ENCODE measurements around the gene NPIPB8. TPM values are rescaled to one million over a fixed set of nuclear protein-coding genes. Genes with fewer than 3 reads are reported as not detected.
"Not testable (repeated sequence)": the region's sequence is repeated elsewhere in the genome, so short reads cannot be mapped to it uniquely, and the experiment has no call there.

Gene NPIPB8
- total RNA-seq, result 1.6 and 1.9 TPM in 2 replicates

DNA sequence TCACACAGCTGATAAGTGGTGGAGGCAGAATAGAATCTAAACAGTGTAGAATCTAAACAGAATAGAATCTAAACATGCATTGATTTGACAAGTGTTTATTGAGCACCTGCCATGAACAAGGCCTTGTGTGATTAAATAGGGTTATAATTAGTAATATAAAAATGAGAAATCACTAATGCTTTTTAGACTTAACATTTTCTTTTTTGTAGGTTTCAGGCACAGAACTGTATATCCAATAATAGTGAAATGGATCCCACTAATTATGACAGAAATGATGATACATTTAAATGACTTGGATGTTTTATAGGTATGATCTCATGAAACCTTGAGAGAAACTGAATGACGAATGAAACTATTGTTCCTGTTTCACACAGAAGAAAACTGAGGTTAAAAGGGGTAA is at the start of gene NPIPB8:
Gene NPIPB8, plus strand, starts transcription at position 301 of the 400 bp plus-strand sequence. CDS start 296 bp downstream, outside the sequence.
- intact Hi-C loops (cut with micrococcal nuclease), result not testable (repeated sequence)

DNA sequence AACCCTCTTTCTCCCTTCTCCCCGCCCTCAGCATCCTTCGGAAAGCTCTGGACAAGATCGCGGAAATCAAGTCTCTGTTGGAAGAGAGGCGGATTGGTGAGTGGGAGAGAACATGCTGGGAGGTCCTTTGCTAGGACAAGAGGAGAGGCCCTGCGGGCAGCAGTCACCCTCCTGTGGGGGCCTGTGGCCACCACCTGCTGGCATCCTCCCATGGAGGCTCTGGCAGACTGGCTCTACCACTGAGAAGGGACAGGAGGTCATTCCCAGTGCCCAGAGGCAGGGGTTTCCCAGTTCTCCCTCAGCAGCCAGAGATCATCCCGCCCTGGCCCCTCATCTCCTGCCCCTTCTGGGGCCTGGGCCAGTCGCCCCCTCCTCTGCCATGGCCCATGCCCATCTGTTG is 48.8 kb upstream of the NPIPB8 start:
- intact Hi-C loops (cut with micrococcal nuclease), result no loop called here

DNA sequence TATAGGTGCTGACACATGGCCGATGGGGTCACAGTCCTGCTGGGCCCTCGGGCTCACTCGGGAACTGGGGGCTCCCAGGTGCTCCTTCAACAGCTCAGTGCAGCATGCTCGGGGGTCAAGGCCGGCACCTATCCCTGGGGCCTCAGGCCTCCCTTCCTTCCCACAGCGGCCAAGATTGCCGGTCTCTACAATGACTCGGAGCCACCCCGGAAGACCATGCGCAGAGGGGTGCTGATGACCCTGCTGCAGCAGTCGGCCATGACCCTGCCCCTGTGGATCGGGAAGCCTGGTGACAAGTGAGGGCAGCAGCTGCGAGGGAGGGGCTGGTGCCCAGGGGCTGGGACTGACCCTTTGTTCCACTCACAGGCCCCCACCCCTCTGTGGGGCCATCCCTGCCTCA is 47.9 kb upstream of the NPIPB8 start:
- intact Hi-C loops (cut with micrococcal nuclease), result no loop called here

GRCh38 chr16:28590384-28591340 is 47.2 kb upstream of the NPIPB8 start:
- intact Hi-C loops (cut with micrococcal nuclease), result no loop called here

- intact Hi-C loops (cut with micrococcal nuclease), result no loop called here
Observed at GRCh38 chr16:28591355-28591754, 46.5 kb upstream of the NPIPB8 start.

DNA sequence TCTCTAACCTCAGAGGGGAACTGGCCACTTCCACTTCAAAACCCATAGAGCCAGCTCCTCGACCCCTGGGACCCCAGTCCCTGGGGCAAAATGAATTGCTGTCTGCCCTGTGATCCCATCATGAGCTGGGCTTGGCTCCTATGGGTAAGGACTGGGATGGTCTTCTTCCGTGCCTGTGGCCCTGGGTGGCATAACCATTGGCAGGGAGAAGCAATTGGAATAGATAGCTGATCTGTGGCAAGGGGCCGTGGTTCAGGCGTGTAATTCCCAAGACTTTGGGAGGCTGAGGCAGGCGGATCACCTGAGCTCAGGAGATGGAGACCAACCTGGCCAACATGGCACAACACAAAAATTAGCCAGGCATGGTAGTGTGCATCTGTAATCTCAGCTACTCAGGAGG is 45.4 kb upstream of the NPIPB8 start:
- intact Hi-C loops (cut with micrococcal nuclease), result no loop called here

DNA sequence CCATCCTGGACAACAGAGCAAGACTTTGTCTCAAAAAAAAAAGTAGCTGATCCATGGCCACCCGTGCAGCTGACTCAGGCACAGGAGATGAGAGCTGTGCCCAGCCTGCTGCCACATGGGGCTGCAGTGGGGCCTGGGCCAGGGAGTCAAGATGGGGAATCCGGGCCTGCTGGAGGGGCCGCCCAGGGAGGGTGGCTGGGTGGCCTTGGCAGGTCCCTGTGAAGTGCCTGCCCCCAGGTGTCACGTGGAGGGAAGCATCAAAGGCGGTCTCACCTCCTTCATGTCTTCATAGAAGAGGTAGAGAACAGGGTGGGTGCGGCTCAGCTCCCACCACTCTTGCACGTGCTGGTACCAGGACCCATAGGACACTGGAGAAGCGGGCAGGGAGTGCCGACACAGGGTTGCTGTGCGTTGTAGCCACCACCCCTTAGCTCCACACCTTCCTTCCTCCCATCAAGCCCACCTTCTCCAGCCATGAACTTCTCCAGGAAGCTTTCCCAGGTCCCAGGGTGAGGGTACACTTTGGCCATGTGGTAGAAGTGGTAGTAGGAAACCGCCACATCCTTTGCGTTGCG is 44.8 kb upstream of the NPIPB8 start:
- intact Hi-C loops (cut with micrococcal nuclease), result no loop called here

DNA sequence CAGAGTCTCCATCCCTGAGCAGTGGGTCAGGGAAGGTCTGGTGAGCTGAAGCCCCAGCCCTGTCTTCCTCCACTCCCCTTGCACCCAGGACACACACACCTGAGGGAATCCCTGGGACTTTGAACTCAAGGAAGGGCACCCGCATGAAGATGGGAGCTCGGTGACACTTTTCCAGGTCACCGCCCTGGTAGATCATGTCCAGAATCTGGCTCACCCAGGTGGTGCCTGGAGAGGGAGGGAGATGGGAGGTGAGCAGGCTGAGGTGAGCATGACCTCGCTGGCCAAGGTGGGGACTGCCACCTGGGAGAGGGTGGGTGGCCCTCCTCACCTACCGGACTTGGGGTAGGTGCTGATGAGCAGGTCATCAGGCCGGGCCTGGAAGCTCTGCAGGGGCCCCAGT is 42.4 kb upstream of the NPIPB8 start:
- intact Hi-C loops (cut with micrococcal nuclease), result not testable (repeated sequence)

GRCh38 chr16:28596115-28596630 is 41.7 kb upstream of the NPIPB8 start:
- intact Hi-C loops (cut with micrococcal nuclease), result no loop called here

GRCh38 chr16:28596840-28597691 is 40.8 kb upstream of the NPIPB8 start, which contains the start of gene SULT1A2:
Gene SULT1A2, minus strand, starts transcription at chr16:28597050. Its CDS starts 1,120 bp downstream, at chr16:28595930.
- intact Hi-C loops (cut with micrococcal nuclease), result no loop called here

DNA sequence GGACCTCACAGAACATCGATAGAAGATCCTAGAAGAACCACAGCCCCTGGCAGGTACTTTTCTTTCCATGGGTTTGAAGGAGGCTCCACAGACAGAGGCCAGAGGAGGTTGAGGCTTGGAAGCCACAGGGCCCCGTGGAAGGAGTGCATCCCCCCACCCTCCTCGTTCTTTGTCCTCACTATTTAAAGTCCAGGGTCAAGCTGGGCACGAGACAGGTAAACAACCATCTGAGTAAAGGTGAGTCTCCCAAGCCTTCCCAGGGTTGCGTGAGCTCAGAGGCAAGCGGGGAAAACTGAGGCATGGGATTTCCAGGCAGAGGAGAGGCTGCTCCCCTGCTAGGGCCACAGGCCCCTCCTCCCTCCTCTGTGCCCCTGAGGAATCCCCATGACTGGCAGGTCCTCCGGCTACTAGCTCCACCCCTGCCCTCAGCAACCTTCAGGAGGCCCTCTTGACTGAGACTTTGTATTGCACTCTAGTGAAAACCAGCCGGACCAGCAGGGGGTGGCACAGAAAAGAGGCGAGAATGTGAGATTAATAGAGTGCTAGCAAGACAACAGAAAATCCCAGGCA is 40.1 kb upstream of the NPIPB8 start:
- intact Hi-C loops (cut with micrococcal nuclease), result no loop called here

- intact Hi-C loops (cut with micrococcal nuclease), result not testable (repeated sequence)
Observed at GRCh38 chr16:28599377-28600285, 38.2 kb upstream of the NPIPB8 start.

- intact Hi-C loops (cut with micrococcal nuclease), result not testable (repeated sequence)
Observed at GRCh38 chr16:28600965-28601364, 36.9 kb upstream of the NPIPB8 start.

DNA sequence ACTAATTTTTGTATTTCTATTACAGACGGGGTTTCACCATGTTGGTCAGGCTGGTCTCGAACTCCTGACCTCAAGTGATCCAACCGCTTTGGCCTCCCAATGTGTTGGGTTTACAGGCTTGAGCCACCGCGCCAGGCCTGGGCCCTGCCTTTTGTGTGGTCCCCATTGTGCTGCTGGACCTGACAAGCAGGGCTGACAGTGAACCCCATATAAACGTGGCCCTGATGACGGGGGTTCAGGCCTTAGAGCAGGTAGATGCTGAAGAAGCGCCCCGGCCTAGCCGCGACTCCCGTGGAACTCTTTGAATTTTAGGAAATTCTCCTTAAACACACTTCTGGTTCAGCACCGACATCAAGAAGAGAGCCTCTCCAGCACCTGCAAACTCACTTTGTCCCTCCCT is 36.3 kb upstream of the NPIPB8 start:
- intact Hi-C loops (cut with micrococcal nuclease), result not testable (repeated sequence)

DNA sequence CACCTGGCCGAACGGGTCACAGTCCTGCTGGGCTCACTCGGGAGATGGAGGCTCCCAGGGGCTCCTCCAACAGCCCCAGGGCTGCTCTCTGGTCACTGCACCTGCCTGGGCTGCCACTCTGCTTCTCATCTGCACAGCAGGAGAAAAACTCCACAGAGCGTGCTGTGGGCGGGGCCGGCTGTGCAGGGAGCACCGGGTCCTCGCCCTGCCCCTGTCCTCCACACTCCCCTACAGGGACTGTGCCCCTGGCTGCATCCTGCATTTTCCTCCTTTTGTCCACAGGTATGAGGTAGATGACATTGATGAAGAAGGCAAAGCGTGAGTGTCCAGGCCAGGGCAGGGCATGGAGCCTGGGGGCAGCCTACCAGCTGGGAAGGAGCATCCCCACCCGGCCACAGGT is 35.8 kb upstream of the NPIPB8 start:
- intact Hi-C loops (cut with micrococcal nuclease), result not testable (repeated sequence)

DNA sequence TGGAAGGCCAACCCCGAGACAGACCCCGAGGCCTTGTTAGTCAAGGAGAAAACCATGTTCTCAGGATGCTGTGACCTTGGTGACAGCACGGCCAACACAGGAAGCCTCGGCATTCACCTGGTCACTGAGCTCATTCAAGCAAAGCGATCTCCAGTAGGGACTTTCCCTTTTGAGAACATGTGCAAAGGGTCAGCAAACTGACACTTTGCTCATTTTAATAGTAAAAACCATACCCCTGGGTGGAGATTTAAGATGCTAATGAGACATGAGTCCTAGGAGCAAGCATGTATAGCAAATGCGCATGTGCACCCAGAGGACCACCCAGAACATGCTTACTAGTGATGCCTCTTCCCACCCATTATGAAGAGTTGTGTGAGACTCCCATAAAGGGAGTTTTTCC is 35.3 kb upstream of the NPIPB8 start:
- intact Hi-C loops (cut with micrococcal nuclease), result no loop called here

DNA sequence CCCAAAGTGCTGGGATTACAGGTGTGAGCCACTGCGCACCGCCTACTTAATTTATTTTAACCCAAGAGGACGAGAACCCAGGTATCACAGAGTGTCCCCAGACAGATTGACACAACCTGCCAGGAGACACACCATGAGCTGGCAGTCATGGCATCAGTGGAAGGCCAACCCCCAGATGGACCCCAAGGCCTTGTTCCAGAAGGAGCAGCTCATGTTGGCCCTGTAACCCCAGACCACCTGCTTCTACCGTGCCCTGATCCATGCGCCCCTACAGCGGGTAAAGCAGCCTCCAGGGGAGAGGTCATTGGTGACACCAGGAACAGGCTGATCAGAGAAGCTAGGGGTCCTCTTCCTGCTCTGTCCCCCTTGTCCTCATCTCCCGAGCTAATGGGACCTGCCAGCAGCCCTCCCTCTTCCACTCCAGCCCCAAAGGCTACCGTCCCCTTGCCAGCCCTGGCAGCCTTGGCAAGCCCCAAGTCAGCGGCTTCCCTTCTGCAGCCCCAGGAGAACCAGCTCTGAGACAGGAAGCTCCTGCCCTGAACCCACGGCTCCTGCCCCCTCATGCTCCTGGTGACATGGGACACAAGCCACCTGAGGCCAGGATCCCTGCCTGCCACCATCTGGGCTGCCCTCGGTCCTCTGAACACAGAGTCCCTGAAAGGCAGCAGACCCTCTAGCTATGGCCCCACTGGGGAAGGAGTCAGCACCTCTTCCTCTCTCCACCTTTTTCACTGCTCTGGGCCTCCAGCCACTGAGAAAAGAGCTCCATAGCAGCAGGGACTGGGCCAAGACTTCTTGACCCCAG is 34.3 kb upstream of the NPIPB8 start:
- intact Hi-C loops (cut with micrococcal nuclease), result no loop called here

DNA sequence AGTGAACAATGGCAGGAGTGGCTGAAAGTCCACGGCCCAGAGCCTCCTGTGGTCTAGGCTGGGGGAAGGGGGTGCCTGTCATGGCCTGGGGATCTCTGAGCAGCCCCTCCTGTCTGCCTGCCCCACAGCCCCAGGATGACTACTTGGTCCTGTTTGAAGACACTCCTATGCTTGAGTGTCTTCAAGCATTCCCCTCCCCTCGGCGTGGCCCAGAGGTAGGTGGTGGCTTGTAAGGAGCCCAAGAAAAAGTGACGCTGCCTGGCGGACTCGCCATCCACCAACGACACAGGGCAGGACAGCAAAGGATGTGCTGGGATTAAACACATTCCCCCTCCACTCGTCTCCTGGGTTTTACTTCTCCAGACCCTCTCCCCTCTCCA is 33.7 kb upstream of the NPIPB8 start:
- intact Hi-C loops (cut with micrococcal nuclease), result no loop called here

All from T-helper 1 cell treated with Interleukin-12 subunit alpha and Interleukin-12 subunit beta and Interleukin-4 antibody, amounts not matched to agents 30 ng/mL and 1 ng/mL, for 36 hours (primary cell).